ENCODE measurements around the gene SH3BP4. TPM values are rescaled to one million over a fixed set of nuclear protein-coding genes. Genes with fewer than 3 reads are reported as not detected.

SH3BP4 gene
- total RNA-seq: 10 to 100 TPM; 16.5 to 32.8 (median 26.4) TPM

GRCh38 chr2:234951664-234952269, at the start of gene SH3BP4:
Gene SH3BP4 (plus strand): TSS chr2:234952017. CDS start chr2:235035003, 82,986 bp downstream.
- H3K36me3 ChIP-seq: no peaks in the 10 kb centered on the region
- H3K27ac ChIP-seq: peak within 1 kb of the TSS; percentile 65 to 87 (median 77)
- TF ChIP-seq POLR2A (IDR thresholded peaks at IDR 0.05): no peak
- no peak for TF ChIP-seq CTCF (IDR thresholded peaks at IDR 0.05)
- peak; percentile 38 to 89 (median 85) for DNase-seq
- H3K9me3 ChIP-seq: no peaks in the 10 kb centered on the region
- H3K4me1 ChIP-seq: peaks cover 0 to 40% (median 2%) of the 10 kb centered on the region in 4 donors
- no peaks in the 10 kb centered on the region for H3K27me3 ChIP-seq
- H3K4me3 ChIP-seq: peak within 1 kb of the TSS; percentile 56 to 89 (median 64)

GRCh38 chr2:234904785-234905184, 47.0 kb upstream of the SH3BP4 start:
- DNase-seq: no peak
- TF ChIP-seq CTCF (IDR thresholded peaks at IDR 0.05): no peak
- no peak for TF ChIP-seq POLR2A (IDR thresholded peaks at IDR 0.05)
- Histone ChIP-seq H3K27me3 (no peaks in the 10 kb centered on the region), H3K4me1 (no peaks in the 10 kb centered on the region), H3K27ac (no peak overlapping the region), H3K4me3 (no peak overlapping the region), H3K9me3 (no peaks in the 10 kb centered on the region), H3K36me3 (no peaks in the 10 kb centered on the region)

GRCh38 chr2:234905547-234906265, 46.1 kb upstream of the SH3BP4 start:
- no peak for TF ChIP-seq CTCF (IDR thresholded peaks at IDR 0.05)
- TF ChIP-seq POLR2A (IDR thresholded peaks at IDR 0.05): no peak
- H3K27me3 ChIP-seq: no peaks in the 10 kb centered on the region
- no peaks in the 10 kb centered on the region for H3K36me3 ChIP-seq
- no peaks in the 10 kb centered on the region for H3K9me3 ChIP-seq
- no peak overlapping the region for H3K4me3 ChIP-seq
- H3K27ac ChIP-seq: no peak overlapping the region
- no peaks in the 10 kb centered on the region for H3K4me1 ChIP-seq
- DNase-seq: no peak

- H3K27ac ChIP-seq: no peak overlapping the region
- TF ChIP-seq CTCF (IDR thresholded peaks at IDR 0.05) (no peak), POLR2A (IDR thresholded peaks at IDR 0.05) (no peak)
- H3K4me3 ChIP-seq: no peak overlapping the region
- no peaks in the 10 kb centered on the region for H3K27me3 ChIP-seq
- H3K36me3 ChIP-seq: no peaks in the 10 kb centered on the region
- no peaks in the 10 kb centered on the region for H3K9me3 ChIP-seq
- no peaks in the 10 kb centered on the region for H3K4me1 ChIP-seq
- no peak for DNase-seq
These were observed 41.6 kb upstream of the SH3BP4 start for GRCh38 chr2:234910186-234910679.

- TF ChIP-seq POLR2A (IDR thresholded peaks at IDR 0.05): no peak
- TF ChIP-seq CTCF (IDR thresholded peaks at IDR 0.05): no peak
- H3K9me3 ChIP-seq: no peaks in the 10 kb centered on the region
- no peak for DNase-seq
- no peaks in the 10 kb centered on the region for H3K36me3 ChIP-seq
- H3K27ac ChIP-seq: no peak overlapping the region
- H3K4me1 ChIP-seq: no peaks in the 10 kb centered on the region
- H3K4me3 ChIP-seq: no peak overlapping the region
- no peaks in the 10 kb centered on the region for H3K27me3 ChIP-seq
These were observed 40.5 kb upstream of the SH3BP4 start for GRCh38 chr2:234911271-234911670.

Measured in Peyer's patch (tissue), 4 donors.